CD8-positive, alpha-beta memory T cell (primary cell): ENCODE data around the gene C17orf67. TPM values are rescaled to one million over a fixed set of nuclear protein-coding genes. Genes with fewer than 3 reads are reported as not detected.

ENCODE experiments used
- CTCF ChIA-PET: fragments of 350-600 bp; sonication (Branson Sonifier 250); formaldehyde crosslinking; loops from one replicate; lab custom pipeline; 2021; ENCODE audit warnings: antibody characterized with exemption; lab: Charles Lee
- POLR2A ChIA-PET: fragments of 350-600 bp; sonication (Branson Sonifier 250); formaldehyde crosslinking; loops from one replicate; lab custom pipeline; 2021; ENCODE audit warnings: antibody characterized with exemption; lab: Charles Lee
- DNase-seq, 5 donors: peaks; one replicate each; pipeline versions ENCODE4 v3.0.0 to v3.0.0-alpha.2; 2020 to 2022; ENCODE audit warnings: mixed read lengths in 1 of 5
- H3K27ac ChIP-seq: one replicate; pipeline ENCODE4 v1.7.0; 2013; ENCODE audit warnings: low read depth, mild to moderate bottlenecking, low read length, moderate library complexity
- H3K27me3 ChIP-seq: 2 replicates; pipeline ENCODE4 v1.7.0; 2013; ENCODE audit warnings: low read length, mild to moderate bottlenecking; ENCODE audit not compliant: insufficient read depth, poor library complexity, severe bottlenecking
- H3K36me3 ChIP-seq: 2 replicates; pipeline ENCODE4 v1.7.0; 2013; ENCODE audit warnings: mild to moderate bottlenecking, low read length, moderate library complexity; ENCODE audit not compliant: insufficient read depth
- H3K4me1 ChIP-seq: 2 replicates; pipeline ENCODE4 v1.7.0; 2013; ENCODE audit warnings: mild to moderate bottlenecking, low read length, moderate library complexity; ENCODE audit not compliant: insufficient read depth
- H3K4me3 ChIP-seq: 2 replicates; pipeline ENCODE4 v1.7.0; 2013; ENCODE audit warnings: mild to moderate bottlenecking, low read length
- H3K9me3 ChIP-seq: 2 replicates; pipeline ENCODE4 v1.7.0; 2013; ENCODE audit warnings: mild to moderate bottlenecking, low read length
- H3K27ac Mint-ChIP-seq, 8 donors: one replicate each; pipeline ENCODE4 v1.8.0; 2020 to 2021; ENCODE audit warnings: mixed read lengths in 8 of 8, mild to moderate bottlenecking in 6 of 8, inconsistent platforms in 3 of 8, moderate library complexity in 3 of 8
- H3K27me3 Mint-ChIP-seq, 2 donors: one replicate each; pipeline ENCODE4 v1.8.0; 2020 to 2021; ENCODE audit warnings: mixed read lengths in 2 of 2, mild to moderate bottlenecking in 1 of 2, moderate library complexity in 1 of 2
- H3K36me3 Mint-ChIP-seq, 3 donors: one replicate each; pipeline ENCODE4 v1.8.0; 2020 to 2021; ENCODE audit warnings: mixed read lengths in 3 of 3, inconsistent platforms in 1 of 3, mild to moderate bottlenecking in 1 of 3
- H3K4me1 Mint-ChIP-seq, 3 donors: one replicate each; pipeline ENCODE4 v1.8.0; 2020 to 2021; ENCODE audit warnings: mixed read lengths in 3 of 3, inconsistent platforms in 1 of 3, mild to moderate bottlenecking in 1 of 3
- H3K4me3 Mint-ChIP-seq, 7 donors: one replicate each; pipeline ENCODE4 v1.8.0; 2020 to 2021; ENCODE audit warnings: mixed read lengths in 7 of 7, mild to moderate bottlenecking in 6 of 7, moderate library complexity in 4 of 7, inconsistent platforms in 2 of 7
- H3K9me3 Mint-ChIP-seq, 5 donors: one replicate each; pipeline ENCODE4 v1.8.0; 2020 to 2022; ENCODE audit warnings: mixed read lengths in 5 of 5, mild to moderate bottlenecking in 3 of 5, moderate library complexity in 2 of 5, inconsistent platforms in 1 of 5
- polyA plus RNA-seq: library from polyadenylated mRNA; unstranded; fragments of 300-500 nt; fragmentation: Illumina TruSeq; gene quantifications from one replicate; pipeline ENCODE4 v1.2.3, GENCODE V29; 2021
- total RNA-seq, 2 experiments: library from RNA; stranded (reverse); gene quantifications; one replicate each; pipeline ENCODE4 v1.2.3, GENCODE V29; 2021

Gene C17orf67
- total and polyA plus RNA-seq, 3 experiments from 2014 or later = 2.5 to 4.6 (median 3.2) TPM

- POLR2A ChIA-PET = no interaction called here
- peak overlapping the region in 2 of 8 donors; percentile 8 to 15 for H3K27ac Mint-ChIP-seq
These were observed 34.2 kb upstream of the C17orf67 start for GRCh38 chr17:56867948-56868376.

GRCh38 chr17:56866496-56866895 lies 32.8 kb upstream of the C17orf67 start:
- Histone ChIP-seq H3K9me3 (no peaks in the 10 kb centered on the region), H3K27ac (no peak overlapping the region), H3K27me3 (no peaks in the 10 kb centered on the region), H3K36me3 (peaks cover 4% of the 10 kb centered on the region), H3K4me3 (no peak overlapping the region), H3K4me1 (no peaks in the 10 kb centered on the region)
- Mint-ChIP-seq H3K27ac (peak overlapping the region in 1 of 8 donors; percentile 64), H3K4me3 (no peak overlapping the region), H3K4me1 (peaks cover 0 to 4% (median 3%) of the 10 kb centered on the region in 3 donors), H3K36me3 (peaks cover 0 to 47% (median 11%) of the 10 kb centered on the region in 3 donors), H3K27me3 (no peaks in the 10 kb centered on the region), H3K9me3 (no peaks in the 10 kb centered on the region)
- POLR2A ChIA-PET = no interaction called here
- peak in 1 of 5 donors; percentile 7 for DNase-seq
- CTCF ChIA-PET = interaction anchor here (0.7 kb wide), 1 partner anchor 46 kb away, joined by 3 read pairs; no protein-coding TSS in a partner anchor

More at GRCh38 chr17:56867948-56868376, 34.2 kb upstream of the C17orf67 start:
- no peaks in the 10 kb centered on the region for H3K27me3 Mint-ChIP-seq
- Histone ChIP-seq H3K4me1 (no peaks in the 10 kb centered on the region), H3K4me3 (no peak overlapping the region), H3K27ac (no peak overlapping the region), H3K9me3 (no peaks in the 10 kb centered on the region), H3K36me3 (peaks cover 4% of the 10 kb centered on the region), H3K27me3 (no peaks in the 10 kb centered on the region)
- DNase-seq = no peak
- H3K9me3 Mint-ChIP-seq = no peaks in the 10 kb centered on the region
- no peak overlapping the region for H3K4me3 Mint-ChIP-seq
- H3K4me1 Mint-ChIP-seq = peaks cover 0 to 4% (median 3%) of the 10 kb centered on the region in 3 donors
- peaks cover 0 to 33% (median 5%) of the 10 kb centered on the region in 3 donors for H3K36me3 Mint-ChIP-seq
- CTCF ChIA-PET = interaction anchor here (0.7 to 1.2 kb wide), 2 partner anchors 48 to 85 kb away, joined by 3 read pairs; no protein-coding TSS in a partner anchor

- Histone ChIP-seq H3K4me1 (no peaks in the 10 kb centered on the region), H3K4me3 (no peak overlapping the region), H3K9me3 (no peaks in the 10 kb centered on the region), H3K27me3 (no peaks in the 10 kb centered on the region), H3K36me3 (peaks cover 4% of the 10 kb centered on the region), H3K27ac (no peak overlapping the region)
- H3K9me3 Mint-ChIP-seq = no peaks in the 10 kb centered on the region
- H3K27me3 Mint-ChIP-seq = no peaks in the 10 kb centered on the region
- CTCF ChIA-PET = no interaction called here
- no peak overlapping the region for H3K27ac Mint-ChIP-seq
- DNase-seq = no peak
- POLR2A ChIA-PET = no interaction called here
- peaks cover 0 to 51% (median 13%) of the 10 kb centered on the region in 3 donors for H3K36me3 Mint-ChIP-seq
- no peak overlapping the region for H3K4me3 Mint-ChIP-seq
- peaks cover 0 to 4% (median 3%) of the 10 kb centered on the region in 3 donors for H3K4me1 Mint-ChIP-seq
These were observed 32.4 kb upstream of the C17orf67 start for GRCh38 chr17:56866076-56866475.

- Histone ChIP-seq H3K27me3 (no peaks in the 10 kb centered on the region), H3K9me3 (no peaks in the 10 kb centered on the region), H3K4me3 (no peak overlapping the region), H3K27ac (no peak overlapping the region), H3K4me1 (no peaks in the 10 kb centered on the region), H3K36me3 (peaks cover 15% of the 10 kb centered on the region)
- no peaks in the 10 kb centered on the region for H3K27me3 Mint-ChIP-seq
- H3K27ac Mint-ChIP-seq = peak overlapping the region in 1 of 8 donors; percentile 50
- H3K36me3 Mint-ChIP-seq = peaks cover 0 to 65% (median 13%) of the 10 kb centered on the region in 3 donors
- no peak overlapping the region for H3K4me3 Mint-ChIP-seq
- ChIA-PET POLR2A (no interaction called here), CTCF (interaction anchor here (1.2 to 2.4 kb wide), 2 partner anchors 29 to 44 kb away, joined by 3 to 6 read pairs; no protein-coding TSS in a partner anchor)
- no peak for DNase-seq
- no peaks in the 10 kb centered on the region for H3K4me1 Mint-ChIP-seq
- H3K9me3 Mint-ChIP-seq = no peaks in the 10 kb centered on the region
These were observed 30.3 kb upstream of the C17orf67 start for GRCh38 chr17:56863974-56864373.

DNA sequence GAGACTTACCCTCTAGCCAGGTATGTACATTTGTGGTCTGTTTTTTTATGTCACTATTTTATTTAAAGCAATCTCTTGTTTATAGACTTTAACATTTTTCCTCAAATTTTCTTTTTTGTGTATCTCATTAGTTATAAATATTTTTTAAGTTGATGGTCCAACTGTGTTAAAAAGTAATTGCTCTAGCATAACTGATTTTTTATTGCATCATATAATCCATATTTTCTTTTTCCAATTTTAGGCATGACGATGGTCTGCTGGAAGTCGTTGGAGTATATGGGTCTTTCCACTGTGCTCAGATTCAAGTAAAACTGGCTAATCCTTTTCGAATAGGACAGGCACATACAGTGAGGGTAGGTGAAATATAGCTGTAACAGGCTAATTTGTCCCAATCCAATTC lies 28.2 kb upstream of the C17orf67 start:
- H3K4me3 ChIP-seq = no peak overlapping the region
- H3K27me3 ChIP-seq = no peaks in the 10 kb centered on the region
- CTCF ChIA-PET = no interaction called here
- H3K27ac ChIP-seq = no peak overlapping the region
- Mint-ChIP-seq H3K9me3 (no peaks in the 10 kb centered on the region), H3K4me3 (no peak overlapping the region), H3K27me3 (no peaks in the 10 kb centered on the region), H3K27ac (no peak overlapping the region), H3K4me1 (no peaks in the 10 kb centered on the region), H3K36me3 (peaks cover 6 to 76% (median 15%) of the 10 kb centered on the region in 3 donors)
- POLR2A ChIA-PET = no interaction called here
- DNase-seq = no peak
- no peaks in the 10 kb centered on the region for H3K4me1 ChIP-seq
- H3K9me3 ChIP-seq = no peaks in the 10 kb centered on the region
- H3K36me3 ChIP-seq = peaks cover 22% of the 10 kb centered on the region

DNA sequence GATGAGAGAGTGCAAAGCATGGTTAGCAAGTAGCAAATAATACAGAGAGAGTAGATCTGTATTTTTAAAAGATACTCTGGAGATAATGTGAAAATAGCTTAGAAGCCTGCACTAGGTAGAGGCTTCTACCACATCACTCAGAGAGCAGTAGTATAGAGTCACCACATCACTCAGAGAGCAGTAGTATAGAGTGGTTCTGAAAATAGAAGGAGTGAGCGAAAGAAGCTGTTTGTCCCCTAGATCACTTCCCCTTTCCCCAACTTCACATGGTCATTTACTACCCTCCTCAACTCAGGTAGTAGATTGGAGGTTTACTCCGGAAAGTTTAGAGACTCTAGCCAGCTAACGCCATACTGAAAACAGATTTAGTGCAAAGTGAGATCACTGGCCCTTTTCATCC lies 17.3 kb upstream of the C17orf67 start:
- Histone ChIP-seq H3K4me3 (no peak overlapping the region), H3K27me3 (no peaks in the 10 kb centered on the region), H3K36me3 (peaks cover 29% of the 10 kb centered on the region), H3K27ac (no peak overlapping the region), H3K9me3 (no peaks in the 10 kb centered on the region), H3K4me1 (no peaks in the 10 kb centered on the region)
- H3K4me3 Mint-ChIP-seq = peak overlapping the region in 1 of 7 donors; percentile 6
- no peak for DNase-seq
- POLR2A ChIA-PET = interaction anchor here (1.1 kb wide), 1 partner anchor 16 kb away, joined by 3 read pairs; no protein-coding TSS in a partner anchor
- peaks cover 9 to 79% (median 26%) of the 10 kb centered on the region in 3 donors for H3K36me3 Mint-ChIP-seq
- CTCF ChIA-PET = interaction anchor here (0.9 kb wide), 2 partner anchors 31 to 89 kb away, joined by 3 to 5 read pairs; no protein-coding TSS in a partner anchor
- peaks cover 0 to 2% (median 0%) of the 10 kb centered on the region in 3 donors for H3K4me1 Mint-ChIP-seq
- peak overlapping the region in 2 of 8 donors; percentile 20 to 25 for H3K27ac Mint-ChIP-seq
- H3K9me3 Mint-ChIP-seq = no peaks in the 10 kb centered on the region
- H3K27me3 Mint-ChIP-seq = no peaks in the 10 kb centered on the region

DNA sequence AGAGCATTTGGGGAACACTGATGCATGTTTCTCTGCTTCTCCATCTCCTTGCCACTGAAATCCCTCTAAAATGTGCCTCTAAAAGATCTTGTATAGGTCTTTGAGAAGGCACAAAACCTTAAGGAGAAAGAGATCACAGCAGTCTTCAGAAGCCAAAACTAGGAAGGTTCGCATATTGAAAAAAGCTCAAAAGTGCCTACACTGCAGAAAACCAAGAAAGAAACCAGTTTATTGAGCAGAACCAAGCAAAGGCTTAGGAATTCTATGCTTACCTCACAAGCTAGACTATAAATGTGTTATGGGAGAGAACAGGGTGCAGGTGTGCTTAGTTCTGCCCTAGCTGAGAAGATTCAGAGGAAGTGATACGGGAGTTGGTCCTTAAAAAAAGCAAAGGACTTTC lies 16.9 kb upstream of the C17orf67 start:
- peaks cover 10 to 79% (median 27%) of the 10 kb centered on the region in 3 donors for H3K36me3 Mint-ChIP-seq
- no peaks in the 10 kb centered on the region for H3K27me3 Mint-ChIP-seq
- no peaks in the 10 kb centered on the region for H3K9me3 Mint-ChIP-seq
- CTCF ChIA-PET = interaction anchor here (0.9 to 1.6 kb wide), 3 partner anchors 31 to 89 kb away, joined by 3 to 6 read pairs (median 5); no protein-coding TSS in a partner anchor
- POLR2A ChIA-PET = no interaction called here
- no peaks in the 10 kb centered on the region for H3K27me3 ChIP-seq
- H3K4me3 ChIP-seq = no peak overlapping the region
- no peaks in the 10 kb centered on the region for H3K4me1 ChIP-seq
- H3K27ac ChIP-seq = no peak overlapping the region
- H3K27ac Mint-ChIP-seq = peak overlapping the region in 2 of 8 donors; percentile 20 to 25
- DNase-seq = no peak
- peak overlapping the region in 1 of 7 donors; percentile 6 for H3K4me3 Mint-ChIP-seq
- peaks cover 30% of the 10 kb centered on the region for H3K36me3 ChIP-seq
- H3K4me1 Mint-ChIP-seq = peaks cover 0 to 2% (median 0%) of the 10 kb centered on the region in 3 donors
- H3K9me3 ChIP-seq = no peaks in the 10 kb centered on the region

- Histone ChIP-seq H3K4me3 (no peak overlapping the region), H3K4me1 (no peaks in the 10 kb centered on the region), H3K36me3 (peaks cover 30% of the 10 kb centered on the region), H3K27ac (no peak overlapping the region), H3K27me3 (no peaks in the 10 kb centered on the region), H3K9me3 (no peaks in the 10 kb centered on the region)
- no peak overlapping the region for H3K4me3 Mint-ChIP-seq
- peaks cover 10 to 80% (median 25%) of the 10 kb centered on the region in 3 donors for H3K36me3 Mint-ChIP-seq
- H3K4me1 Mint-ChIP-seq = peaks cover 0 to 2% (median 0%) of the 10 kb centered on the region in 3 donors
- H3K27me3 Mint-ChIP-seq = no peaks in the 10 kb centered on the region
- DNase-seq = no peak
- CTCF ChIA-PET = interaction anchor here (1.6 kb wide), 1 partner anchor 30 kb away, joined by 6 read pairs; no protein-coding TSS in a partner anchor
- peak overlapping the region in 2 of 8 donors; percentile 40 to 48 for H3K27ac Mint-ChIP-seq
- no peaks in the 10 kb centered on the region for H3K9me3 Mint-ChIP-seq
- POLR2A ChIA-PET = no interaction called here
These were observed 15.4 kb upstream of the C17orf67 start for GRCh38 chr17:56849131-56849530.
